ENCODE measurements around the gene B4GALT7.
"Not testable (repeated sequence)": the region's sequence is repeated elsewhere in the genome, so short reads cannot be mapped to it uniquely, and the experiment has no call there.

The B4GALT7 gene

DNA sequence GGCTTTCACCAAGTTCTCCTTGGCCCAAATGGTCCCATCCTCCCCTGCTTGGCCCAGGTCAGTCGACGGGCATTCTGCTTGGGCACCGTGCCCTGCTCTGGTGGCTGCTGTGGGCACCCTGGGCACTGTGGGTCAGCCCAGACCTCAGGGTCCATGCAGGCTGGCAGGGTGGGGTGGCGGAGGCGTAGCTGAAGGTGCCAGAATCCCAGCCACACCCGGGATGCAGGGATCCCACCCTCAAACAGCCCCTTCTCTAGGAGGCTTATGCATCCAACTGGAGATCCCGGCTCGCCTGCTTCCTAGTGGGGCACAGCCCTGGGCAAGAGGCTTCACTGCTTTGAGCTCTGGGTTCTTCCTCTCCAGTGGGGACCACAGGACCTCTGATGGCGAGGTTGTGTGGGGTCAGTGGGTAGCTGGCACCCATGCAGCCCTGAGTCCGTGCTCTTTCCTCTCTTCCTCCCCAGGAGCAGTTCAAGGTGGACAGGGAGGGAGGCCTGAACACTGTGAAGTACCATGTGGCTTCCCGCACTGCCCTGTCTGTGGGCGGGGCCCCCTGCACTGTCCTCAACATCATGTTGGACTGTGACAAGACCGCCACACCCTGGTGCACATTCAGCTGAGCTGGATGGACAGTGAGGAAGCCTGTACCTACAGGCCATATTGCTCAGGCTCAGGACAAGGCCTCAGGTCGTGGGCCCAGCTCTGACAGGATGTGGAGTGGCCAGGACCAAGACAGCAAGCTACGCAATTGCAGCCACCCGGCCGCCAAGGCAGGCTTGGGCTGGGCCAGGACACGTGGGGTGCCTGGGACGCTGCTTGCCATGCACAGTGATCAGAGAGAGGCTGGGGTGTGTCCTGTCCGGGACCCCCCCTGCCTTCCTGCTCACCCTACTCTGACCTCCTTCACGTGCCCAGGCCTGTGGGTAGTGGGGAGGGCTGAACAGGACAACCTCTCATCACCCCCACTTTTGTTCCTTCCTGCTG is 9.4 kb downstream of the B4GALT7 start:
- no peak for DNase-seq (ENCODE audit: low read depth in 3 of 3)

DNA sequence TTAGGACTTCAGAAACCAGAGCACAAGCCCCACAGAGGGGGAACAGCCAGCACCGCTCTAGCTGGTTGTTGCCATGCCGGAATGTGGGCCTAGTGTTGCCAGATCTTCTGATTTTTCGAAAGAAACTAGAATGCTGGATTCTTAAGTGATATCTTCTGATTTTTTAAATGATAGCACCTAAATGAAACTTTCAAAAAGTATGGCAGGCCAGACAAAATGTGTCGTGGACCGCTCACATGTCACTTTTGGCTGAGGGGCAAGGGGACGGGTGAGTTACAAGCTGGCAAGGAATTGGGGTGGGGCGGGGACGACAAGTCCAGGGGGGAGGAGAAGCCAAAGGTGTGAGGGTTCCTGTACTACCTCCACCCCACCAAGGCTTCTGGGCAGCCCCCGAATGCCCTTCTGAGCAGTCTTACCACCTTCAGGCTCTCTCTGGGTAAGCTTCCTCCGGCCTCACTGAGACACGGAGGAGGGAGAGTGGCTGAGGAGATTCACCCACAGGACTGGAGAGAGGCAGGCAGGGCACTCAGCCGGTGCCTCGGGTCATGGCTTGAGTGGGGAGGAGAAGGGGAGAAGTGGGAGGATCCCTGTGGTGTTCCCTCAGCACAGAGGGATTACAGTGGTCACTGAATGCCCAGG is 10.3 kb downstream of the B4GALT7 start:
- no peak for DNase-seq (ENCODE audit: low read depth in 3 of 3)

DNA sequence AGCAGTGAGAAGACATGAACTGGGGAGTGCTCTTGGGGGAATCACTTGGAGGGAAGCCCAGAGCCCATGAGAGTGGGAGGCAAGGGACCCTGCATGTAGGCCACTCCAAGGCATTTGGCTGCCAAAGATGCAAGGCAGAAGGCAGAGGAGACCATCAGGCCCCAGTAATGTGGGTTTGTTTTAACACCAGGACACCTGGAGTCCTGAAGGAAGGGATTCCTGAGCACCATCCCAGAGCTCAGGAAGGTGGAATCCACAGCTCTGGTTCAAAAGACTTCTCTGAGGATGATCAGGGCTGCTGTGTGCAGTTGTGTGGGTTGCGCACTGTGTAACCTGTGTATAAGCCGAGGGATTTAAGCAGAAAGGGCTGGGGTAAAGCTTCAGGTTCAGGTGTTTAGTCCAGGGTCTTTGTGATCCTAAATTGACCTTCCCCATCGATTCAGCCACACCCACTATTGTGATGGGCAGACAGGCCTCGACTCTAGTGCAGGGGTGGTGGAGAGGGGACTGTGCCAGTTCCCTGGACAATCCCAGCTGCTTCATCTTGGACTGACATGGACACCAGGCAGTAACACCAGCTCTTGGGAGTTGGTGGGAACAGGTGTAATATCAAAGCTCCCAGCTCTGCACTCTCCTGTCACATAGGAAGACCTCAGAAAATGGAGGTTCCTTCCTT is 11.0 kb downstream of the B4GALT7 start:
- no peak for DNase-seq (ENCODE audit: low read depth in 3 of 3)

DNA sequence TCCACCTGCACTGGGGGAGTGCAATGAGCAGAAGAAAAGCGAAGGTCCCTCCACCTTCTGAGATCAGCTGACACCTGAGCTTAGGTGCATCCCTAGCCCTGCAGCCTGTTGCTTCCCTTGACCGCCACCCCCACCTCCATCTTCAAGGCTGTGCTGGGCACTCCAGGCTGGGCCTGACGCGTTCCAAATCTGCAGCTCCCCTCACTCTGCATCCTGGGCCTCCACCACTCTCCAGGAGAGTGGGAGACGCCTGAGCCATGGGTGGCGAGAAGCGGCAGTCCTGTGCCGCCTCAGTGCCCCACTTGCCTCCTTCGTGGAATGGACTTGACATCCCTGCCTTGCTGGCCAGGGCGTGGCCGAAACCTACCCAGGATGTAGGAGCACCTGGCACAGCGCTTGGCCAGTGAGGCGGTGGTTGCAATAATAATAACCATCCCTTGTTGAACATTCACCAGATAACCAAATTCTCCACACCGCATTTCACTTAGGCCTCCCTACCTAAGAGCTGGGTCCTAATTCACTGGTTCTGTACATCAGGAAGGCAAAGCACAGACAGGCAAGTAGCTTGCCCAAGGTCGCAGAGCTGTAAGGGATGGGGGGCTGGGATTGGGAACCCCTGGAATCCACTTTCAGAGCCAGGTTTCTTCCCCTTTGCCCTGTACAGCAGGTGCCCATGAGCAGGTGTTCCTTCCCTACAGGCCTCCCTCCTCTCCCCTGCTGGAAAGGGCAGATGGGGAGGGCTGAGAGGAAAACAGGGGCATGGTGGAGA is 11.7 kb downstream of the B4GALT7 start:
- DNase-seq (ENCODE audit: low read depth in 3 of 3) = no peak

DNA sequence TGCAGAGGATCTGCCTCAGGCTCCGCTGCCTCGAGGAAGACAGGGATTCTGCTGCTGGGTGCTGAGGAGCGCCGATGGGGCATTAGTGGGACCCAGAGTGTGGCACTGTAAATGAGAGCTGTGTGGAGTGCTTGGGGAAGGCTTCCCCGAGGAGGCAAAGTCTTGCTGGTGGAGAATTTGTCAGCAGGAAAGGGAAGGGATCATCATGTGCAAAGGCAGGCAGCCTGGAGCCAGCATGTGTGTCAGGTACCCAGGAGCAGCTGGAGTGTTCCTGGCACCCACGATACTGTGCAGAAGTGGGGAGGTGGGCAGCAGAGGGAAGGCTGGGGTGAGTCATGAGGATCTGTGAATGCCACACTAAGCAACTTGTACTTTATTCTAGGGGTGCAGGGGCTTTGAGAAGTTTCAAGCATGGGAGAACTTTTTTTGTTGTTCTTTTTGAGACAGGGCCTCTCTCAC is 12.3 kb downstream of the B4GALT7 start:
- no peak for DNase-seq (ENCODE audit: low read depth in 3 of 3)

DNA sequence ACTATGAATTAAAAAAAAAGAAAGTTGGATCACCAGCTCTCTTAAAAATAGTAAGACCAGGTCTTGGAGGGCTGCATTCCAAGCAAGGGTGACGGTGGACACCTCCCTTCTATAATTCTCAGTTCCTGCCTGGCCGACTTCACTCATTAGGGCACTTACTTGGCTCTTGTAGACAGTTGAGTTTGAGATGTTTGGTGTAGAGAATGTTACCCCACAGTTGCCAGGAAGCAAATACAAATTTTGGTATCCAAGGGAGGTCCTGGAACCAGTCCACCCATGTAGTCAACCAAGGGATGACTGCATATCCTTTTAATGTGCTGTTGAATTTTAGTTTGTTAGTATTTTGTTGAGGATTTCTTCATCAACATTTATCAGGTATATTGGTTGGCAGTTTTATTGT is 20.6 kb downstream of the B4GALT7 start:
- DNase-seq (ENCODE audit: low read depth in 3 of 3) = no peak

DNA sequence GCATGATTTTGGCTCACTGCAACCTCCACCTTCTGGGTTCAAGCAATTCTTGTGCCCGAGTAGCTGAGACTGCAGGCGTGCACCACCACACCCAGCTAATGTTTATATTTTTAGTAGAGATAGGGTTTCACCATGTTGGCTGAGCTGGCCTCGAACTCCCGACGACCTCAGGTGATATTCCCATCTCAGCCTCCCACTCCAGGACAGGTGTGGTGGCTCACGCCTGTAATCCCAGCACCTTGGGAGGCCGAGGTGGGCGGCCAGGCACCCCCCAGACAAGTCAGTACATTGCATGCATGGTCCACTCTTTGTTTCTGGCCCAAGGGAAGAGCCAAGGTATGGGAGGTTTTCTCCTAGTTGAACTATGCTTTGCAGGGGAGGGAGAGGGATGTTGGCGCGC is 24.2 kb downstream of the B4GALT7 start:
- not testable (repeated sequence) for DNase-seq (ENCODE audit: low read depth in 3 of 3)

DNA sequence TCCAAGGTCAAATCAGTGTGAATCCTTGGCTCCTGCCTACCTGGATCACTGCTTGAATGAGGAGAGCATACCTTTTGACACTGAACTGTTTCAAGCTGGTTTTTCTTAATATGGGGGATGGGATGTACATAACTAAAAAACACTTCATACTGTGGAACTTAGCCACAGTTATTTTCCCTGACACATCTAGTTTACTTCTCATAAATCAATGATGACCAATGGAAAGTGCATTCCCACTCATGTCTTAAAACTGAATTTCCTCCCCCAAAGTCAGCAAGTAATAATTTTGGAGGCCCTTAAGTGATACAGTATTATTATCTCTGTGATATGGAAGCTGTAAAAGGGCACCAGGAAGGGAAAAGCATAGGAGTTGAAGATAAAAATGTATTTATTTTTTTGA is 30.3 kb downstream of the B4GALT7 start:
- DNase-seq (ENCODE audit: low read depth in 3 of 3) = not testable (repeated sequence)

DNA sequence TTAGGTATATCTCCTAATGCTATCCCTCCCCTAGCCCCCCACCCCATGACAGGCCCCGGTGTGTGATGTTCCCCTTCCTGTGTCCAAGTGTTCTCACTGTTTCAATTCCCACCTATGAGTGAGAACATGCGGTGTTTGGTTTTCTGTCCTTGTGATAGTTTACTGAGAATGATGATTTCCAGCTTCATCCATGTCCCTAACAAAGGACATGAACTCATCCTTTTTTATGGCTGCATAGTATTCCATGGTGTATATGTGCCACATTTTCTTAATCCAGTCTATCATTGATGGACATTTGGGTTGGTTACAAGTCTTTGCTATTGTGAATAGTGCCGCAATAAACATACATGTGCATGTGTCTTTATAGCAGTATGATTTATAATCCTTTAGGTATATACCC is 35.0 kb downstream of the B4GALT7 start:
- DNase-seq (ENCODE audit: low read depth in 3 of 3) = not testable (repeated sequence)

DNA sequence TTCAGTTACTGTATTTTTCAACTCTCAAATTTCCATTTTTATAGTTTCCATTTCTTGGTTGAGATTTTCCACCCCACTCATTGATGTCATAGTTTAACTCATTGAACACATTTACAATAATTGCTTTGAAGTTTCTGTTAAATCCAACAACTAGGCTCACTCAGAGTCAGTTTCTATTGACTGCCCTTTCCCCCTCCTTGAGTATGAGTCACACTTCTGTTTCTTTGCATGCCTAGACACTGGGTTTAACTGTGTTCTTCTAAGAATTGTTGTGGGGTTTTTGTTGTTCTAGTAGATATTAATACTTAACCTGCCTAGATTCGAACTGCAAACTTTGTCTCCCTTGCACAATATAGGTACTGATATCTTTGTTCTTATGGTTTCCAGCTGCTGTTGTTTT is 45.5 kb downstream of the B4GALT7 start:
- DNase-seq (ENCODE audit: low read depth in 3 of 3) = not testable (repeated sequence)

DNA sequence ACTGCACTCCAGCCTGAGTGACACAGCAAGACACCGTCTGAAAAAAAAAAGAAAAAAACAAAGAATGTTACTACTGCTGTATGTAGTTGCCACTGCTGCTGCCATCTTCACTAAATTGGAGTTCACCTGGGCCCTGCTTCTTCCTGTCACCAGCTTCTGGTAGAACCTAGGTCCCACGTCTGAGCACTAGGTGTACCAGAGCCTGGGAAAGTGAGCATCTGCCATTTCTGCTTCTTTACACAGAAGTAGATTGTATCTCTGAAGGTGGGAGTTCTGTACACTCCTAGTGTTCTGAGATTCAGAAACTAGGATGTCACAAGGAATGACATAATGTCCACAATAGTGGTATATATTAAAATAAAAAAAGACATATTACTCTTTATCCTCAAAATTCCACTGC is 51.3 kb downstream of the B4GALT7 start:
- not testable (repeated sequence) for DNase-seq (ENCODE audit: low read depth in 3 of 3)

DNA sequence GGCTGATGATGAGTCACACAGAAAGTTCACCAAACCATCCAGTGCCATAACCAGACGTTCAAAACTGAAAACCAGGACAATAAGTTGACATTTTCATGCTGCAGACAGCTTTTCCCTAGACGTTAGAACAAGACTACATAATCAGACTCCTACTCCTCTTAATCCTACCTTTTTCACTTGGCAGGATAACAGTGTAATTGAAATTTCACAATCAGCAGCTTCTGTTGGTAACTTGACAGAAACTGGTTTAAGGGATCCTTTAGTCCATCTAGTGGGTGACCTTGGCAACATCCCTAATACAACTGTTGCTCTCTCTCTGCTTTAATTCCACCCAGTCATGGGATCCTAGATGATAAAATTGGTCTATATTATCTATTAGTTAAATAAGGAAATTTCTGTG is 57.9 kb downstream of the B4GALT7 start:
- DNase-seq (ENCODE audit: low read depth in 3 of 3) = not testable (repeated sequence)

DNA sequence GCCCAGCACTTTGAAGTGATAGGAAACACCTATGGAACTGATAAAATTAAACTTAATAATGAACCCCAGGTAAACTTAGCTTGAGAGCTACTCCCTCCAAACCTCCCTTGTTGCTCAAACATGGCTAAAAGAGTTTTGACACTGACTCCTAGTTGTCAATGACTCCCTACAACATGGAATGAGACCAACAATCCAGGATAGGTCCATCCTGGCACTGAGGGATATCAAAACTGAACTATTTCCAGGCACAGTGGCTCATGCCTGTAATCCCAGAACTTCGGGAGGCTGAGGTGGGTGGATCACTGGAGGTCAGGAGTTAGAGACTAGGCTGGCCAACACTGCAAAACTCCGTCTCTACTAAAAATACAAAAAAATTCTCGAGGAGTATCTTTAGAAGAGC is 58.6 kb downstream of the B4GALT7 start:
- DNase-seq (ENCODE audit: low read depth in 3 of 3) = not testable (repeated sequence)
